HepG2 (cell line): ENCODE results near the gene LOXL3. TPM values are rescaled to one million over a fixed set of nuclear protein-coding genes. Genes with fewer than 3 reads are reported as not detected.

ENCODE experiments used
- ARID2 ChIP-seq: sonication (generic); formaldehyde crosslinking; IDR thresholded peaks from 2 replicates; pipeline ENCODE4 v1.8.1; 2022; ENCODE audit warnings: mild to moderate bottlenecking, missing genetic modification reagents, borderline replicate concordance
- BORCS8-MEF2B ChIP-seq: sonication (generic); formaldehyde crosslinking; IDR thresholded peaks from 2 replicates; pipeline ENCODE4 v1.8.0; 2022; ENCODE audit warnings: mild to moderate bottlenecking, missing genetic modification reagents
- CAMTA2 ChIP-seq: sonication (generic); formaldehyde crosslinking; IDR thresholded peaks from 2 replicates; pipeline ENCODE4 v1.4.0; 2020; ENCODE audit warnings: mild to moderate bottlenecking, missing genetic modification reagents, borderline replicate concordance
- ETV6 ChIP-seq: sonication (generic); formaldehyde crosslinking; conservative IDR thresholded peaks from 2 replicates; pipeline ENCODE4 v1.4.0; 2020; ENCODE audit warnings: missing genetic modification reagents
- FOXP4 ChIP-seq: sonication (generic); formaldehyde crosslinking; IDR thresholded peaks from 2 replicates; pipeline ENCODE4 v1.4.0; 2020; ENCODE audit warnings: missing genetic modification reagents
- GZF1 ChIP-seq: sonication (generic); formaldehyde crosslinking; IDR thresholded peaks from 2 replicates; pipeline ENCODE4 v1.5.1; 2020; ENCODE audit warnings: mild to moderate bottlenecking, missing genetic modification reagents
- HBP1 ChIP-seq: IDR thresholded peaks from 2 replicates; pipeline ENCODE4 v1.6.1; 2016; ENCODE audit warnings: low read depth, control low read depth
- HNF4A ChIP-seq: sonication (generic); formaldehyde crosslinking; IDR thresholded peaks from 2 replicates; pipeline ENCODE4 v1.4.0; 2020; ENCODE audit warnings: missing genetic modification reagents
- KMT2A ChIP-seq: sonication (generic); formaldehyde crosslinking; IDR thresholded peaks from 2 replicates; pipeline ENCODE4 v1.4.0; 2020; ENCODE audit warnings: missing genetic modification reagents
- MAZ ChIP-seq, 2 experiments: sonication (generic) in 1 of 2; formaldehyde crosslinking in 1 of 2; IDR thresholded peaks; 2 replicates each; pipeline versions ENCODE4 v1.5.0 to v1.6.1; 2012 to 2020; ENCODE audit warnings: low read depth in 2 of 2, mild to moderate bottlenecking in 2 of 2, borderline replicate concordance in 1 of 2, improper control_type of control experiment in 1 of 2, low read length in 1 of 2, missing genetic modification reagents in 1 of 2, moderate library complexity in 1 of 2
- MTERF4 ChIP-seq: sonication (generic); formaldehyde crosslinking; IDR thresholded peaks from 2 replicates; pipeline ENCODE4 v1.8.0; 2023; ENCODE audit warnings: mild to moderate bottlenecking, missing genetic modification reagents
- MYC ChIP-seq: sonication (generic); formaldehyde crosslinking; IDR thresholded peaks from 2 replicates; pipeline ENCODE4 v1.9.0; 2021; ENCODE audit warnings: missing genetic modification reagents, borderline replicate concordance
- NR2C2 ChIP-seq: sonication (generic); formaldehyde crosslinking; IDR thresholded peaks from 2 replicates; pipeline ENCODE4 v1.4.0; 2020; ENCODE audit warnings: missing genetic modification reagents, mild to moderate bottlenecking, moderate library complexity, borderline replicate concordance
- PPARG ChIP-seq: conservative IDR thresholded peaks from 2 replicates; pipeline ENCODE4 v1.6.1; 2016; ENCODE audit warnings: missing biosample characterization, missing genetic modification reagents
- SCMH1 ChIP-seq: sonication (generic); formaldehyde crosslinking; IDR thresholded peaks from 2 replicates; pipeline ENCODE4 v1.9.0; 2021; ENCODE audit warnings: missing genetic modification reagents, mild to moderate bottlenecking, borderline replicate concordance
- ZC3H13 ChIP-seq: sonication (generic); formaldehyde crosslinking; IDR thresholded peaks from 2 replicates; pipeline ENCODE4 v1.8.1; 2023; ENCODE audit warnings: mild to moderate bottlenecking, missing genetic modification reagents, moderate library complexity
- ZNF414 ChIP-seq: sonication (generic); formaldehyde crosslinking; IDR thresholded peaks from 2 replicates; pipeline ENCODE4 v1.5.0; 2020; ENCODE audit warnings: missing genetic modification reagents
- ZNF460 ChIP-seq: sonication (generic); formaldehyde crosslinking; IDR thresholded peaks from 2 replicates; pipeline ENCODE4 v1.5.1; 2020; ENCODE audit warnings: missing genetic modification reagents, mild to moderate bottlenecking, borderline replicate concordance
- ZNF503 ChIP-seq: sonication (generic); formaldehyde crosslinking; IDR thresholded peaks from 2 replicates; pipeline ENCODE4 v1.4.0; 2020; ENCODE audit warnings: missing genetic modification reagents
- ZNF556 ChIP-seq: sonication (generic); formaldehyde crosslinking; IDR thresholded peaks from 2 replicates; pipeline ENCODE4 v1.4.0; 2020; ENCODE audit warnings: mild to moderate bottlenecking, missing genetic modification reagents, borderline replicate concordance
- ZNF616 ChIP-seq: sonication (generic); formaldehyde crosslinking; IDR thresholded peaks from 2 replicates; pipeline ENCODE4 v1.5.0; 2020; ENCODE audit warnings: low read depth, mild to moderate bottlenecking, missing genetic modification reagents
- ZNF644 ChIP-seq: IDR thresholded peaks from 2 replicates; pipeline ENCODE4 v1.6.1; 2016; ENCODE audit warnings: low read depth
- polyA plus RNA-seq, 8 experiments: library from polyadenylated mRNA; depleted of rRNA in 3 of 8; stranded (reverse) in 7 of 8; unstranded in 1 of 8; fragments of >200 nt; fragmentation: Illumina TruSeq in 4 of 8; extraction: Trizol in 4 of 8; gene quantifications; 2 replicates each; pipeline versions ENCODE4 v1.2.1 to v1.2.3, GENCODE V29; 2011 to 2016; ENCODE audit warnings: low read depth in 4 of 8, missing spikeins in 1 of 8, mixed read lengths in 1 of 8; ENCODE audit not compliant: insufficient read depth in 1 of 8
- total RNA-seq, 5 experiments: library from RNA; depleted of rRNA; stranded (reverse); fragments of >200 nt; fragmentation: Illumina TruSeq; extraction: Trizol; gene quantifications; 2 replicates each; pipeline ENCODE4 v1.2.3, GENCODE V29; 2016; ENCODE audit warnings: low read depth in 1 of 5

Gene LOXL3
- total and polyA plus RNA-seq, 2 of the 13 experiments (the other 11 are each of a cell fraction or from before 2014, with no cell fraction given): 0.55 to 6.5 TPM

GRCh38 chr2:74501335-74502071 lies 52.2 kb downstream of the LOXL3 start (continued):
- TF ChIP-seq HBP1 (CRISPR knock-in tag): no peak; the same call in 1 of the 2 replicates
- TF ChIP-seq HNF4A (CRISPR knock-in tag): peak; percentile 24; the same call in 1 of the 2 replicates
- no peak for TF ChIP-seq FOXP4 (CRISPR knock-in tag)
- TF ChIP-seq PPARG (CRISPR knock-in tag): no peak
- TF ChIP-seq MAZ (IDR thresholded peaks at IDR 0.05; ENCODE audit: borderline replicate concordance, low read depth, low read length): no peak
- TF ChIP-seq MAZ (CRISPR knock-in tag; IDR thresholded peaks at IDR 0.05; ENCODE audit: low read depth): no peak
- TF ChIP-seq MYC (CRISPR knock-in tag): no peak
- TF ChIP-seq ZNF503 (CRISPR knock-in tag): no peak
- no peak for TF ChIP-seq ZNF556 (CRISPR knock-in tag)
- no peak for TF ChIP-seq GZF1 (CRISPR knock-in tag)
- TF ChIP-seq MTERF4 (CRISPR knock-in tag): no peak
- TF ChIP-seq ARID2 (CRISPR knock-in tag): 0 out of 2 replicates have a peak, but pooled peaks have one; percentile 52
- TF ChIP-seq ZNF460: no peak
- no peak for TF ChIP-seq ETV6 (CRISPR knock-in tag)
- no peak for TF ChIP-seq NR2C2 (CRISPR knock-in tag)
- no peak for TF ChIP-seq SCMH1
- TF ChIP-seq ZNF616 (CRISPR knock-in tag): 0 out of 2 replicates have a peak, but pooled peaks have one; percentile 10
- 0 out of 2 replicates have a peak, but pooled peaks have one; percentile 37 for TF ChIP-seq KMT2A (CRISPR knock-in tag)
- 0 out of 2 replicates have a peak, but pooled peaks have one; percentile 44 for TF ChIP-seq ZNF414
- TF ChIP-seq ZC3H13 (CRISPR knock-in tag): peak; percentile 70; the same call in 1 of the 2 replicates
- peak; percentile 62; the same call in 1 of the 2 replicates for TF ChIP-seq BORCS8-MEF2B (CRISPR knock-in tag)
- TF ChIP-seq ZNF644 (CRISPR knock-in tag): no peak
- no peak for TF ChIP-seq CAMTA2 (CRISPR knock-in tag)
